CD4-positive, CD25-positive, alpha-beta regulatory T cell (primary cell): Measurements from ENCODE around the gene MPDZ. TPM values are rescaled to one million over a fixed set of nuclear protein-coding genes. Genes with fewer than 3 reads are reported as not detected.

Source experiments
- ATAC-seq, 2 donors: fragments of 150-1000 bp; cut with Tn5 transposase; one replicate each; pipeline ENCODE4 v1.10.0; 2021; ENCODE audit warnings: low read depth in 2 of 2, moderate number of reproducible peaks in 2 of 2, moderate library complexity in 1 of 2
- DNase-seq, 3 donors: peaks; one replicate each; pipeline versions ENCODE4 v3.0.0 to v3.0.0-alpha.2; 2012 to 2022; ENCODE audit warnings: mixed read lengths in 1 of 3
- H3K27ac ChIP-seq: one replicate; pipeline ENCODE4 v1.7.0; 2013; ENCODE audit warnings: mild to moderate bottlenecking, low read length; ENCODE audit not compliant: insufficient read depth, poor library complexity, severe bottlenecking
- H3K27me3 ChIP-seq: one replicate; pipeline ENCODE4 v1.7.0; 2013; ENCODE audit warnings: low read length; ENCODE audit not compliant: control insufficient read depth, insufficient read depth
- H3K36me3 ChIP-seq: one replicate; pipeline ENCODE4 v1.7.0; 2013; ENCODE audit warnings: mild to moderate bottlenecking, low read length, moderate library complexity; ENCODE audit not compliant: control insufficient read depth, insufficient read depth
- H3K4me1 ChIP-seq: 2 replicates; pipeline ENCODE4 v1.7.0; 2013; ENCODE audit warnings: mild to moderate bottlenecking, low read length; ENCODE audit not compliant: insufficient read depth, control insufficient read depth, poor library complexity, severe bottlenecking
- H3K4me3 ChIP-seq: one replicate; pipeline ENCODE4 v1.7.0; 2013; ENCODE audit warnings: low read depth, mild to moderate bottlenecking, low read length, moderate library complexity
- H3K9me3 ChIP-seq, 2 experiments: 1 replicate in 1 of 2; 2 replicates in 1 of 2; pipeline ENCODE4 v1.7.0; 2013; ENCODE audit warnings: low read length in 2 of 2, mild to moderate bottlenecking in 1 of 2, moderate library complexity in 1 of 2; ENCODE audit not compliant: control insufficient read depth in 2 of 2
- H3K27ac Mint-ChIP-seq, 3 donors: one replicate each; pipeline ENCODE4 v1.8.0; 2020 to 2022; ENCODE audit warnings: mild to moderate bottlenecking in 3 of 3, mixed read lengths in 3 of 3, moderate library complexity in 2 of 3
- H3K27me3 Mint-ChIP-seq: one replicate; pipeline ENCODE4 v1.8.0; 2022; ENCODE audit warnings: mild to moderate bottlenecking, mixed read lengths
- H3K36me3 Mint-ChIP-seq: one replicate; pipeline ENCODE4 v1.8.0; 2020; ENCODE audit warnings: mixed read lengths
- H3K4me1 Mint-ChIP-seq, 4 donors: one replicate each; pipeline ENCODE4 v1.8.0; 2020 to 2022; ENCODE audit warnings: mixed read lengths in 4 of 4, mild to moderate bottlenecking in 1 of 4
- H3K4me3 Mint-ChIP-seq, 4 donors: one replicate each; pipeline ENCODE4 v1.8.0; 2020 to 2022; ENCODE audit warnings: mild to moderate bottlenecking in 4 of 4, mixed read lengths in 4 of 4, moderate library complexity in 3 of 4
- H3K9me3 Mint-ChIP-seq, 7 donors: one replicate each; pipeline ENCODE4 v1.8.0; 2020 to 2022; ENCODE audit warnings: mixed read lengths in 7 of 7, mild to moderate bottlenecking in 3 of 7, moderate library complexity in 2 of 7
- polyA plus RNA-seq, 4 donors: library from polyadenylated mRNA; unstranded; fragments of 300-500 nt; fragmentation: Illumina TruSeq; gene quantifications; one replicate each; pipeline ENCODE4 v1.2.3, GENCODE V29; 2021
- total RNA-seq: library from RNA; stranded (reverse); gene quantifications from one replicate; pipeline ENCODE4 v1.2.3, GENCODE V29; 2022

The MPDZ gene
- total and polyA plus RNA-seq, 5 donors from 2014 or later = 0.32 TPM; not detected in 4

DNA sequence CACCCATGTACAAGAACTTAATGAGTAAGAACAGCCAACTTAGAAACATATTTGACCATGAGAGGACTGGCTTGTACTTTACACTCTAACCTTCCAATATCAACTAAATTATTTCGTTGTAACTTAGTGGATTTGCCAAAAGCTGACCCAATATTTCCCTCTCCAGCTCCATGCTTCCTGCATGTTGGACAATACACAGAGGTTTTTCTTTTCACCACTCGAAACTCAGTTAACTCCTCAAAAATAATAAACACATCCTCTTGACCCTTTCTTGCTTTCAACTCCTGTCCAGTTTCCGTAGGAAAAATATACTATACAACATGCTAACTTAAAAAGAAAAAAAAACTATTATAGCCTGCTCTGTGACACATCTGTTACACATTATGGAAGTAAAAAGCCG is 188.9 kb downstream of the MPDZ start:
- no peaks in the 10 kb centered on the region for H3K4me1 ChIP-seq

DNA sequence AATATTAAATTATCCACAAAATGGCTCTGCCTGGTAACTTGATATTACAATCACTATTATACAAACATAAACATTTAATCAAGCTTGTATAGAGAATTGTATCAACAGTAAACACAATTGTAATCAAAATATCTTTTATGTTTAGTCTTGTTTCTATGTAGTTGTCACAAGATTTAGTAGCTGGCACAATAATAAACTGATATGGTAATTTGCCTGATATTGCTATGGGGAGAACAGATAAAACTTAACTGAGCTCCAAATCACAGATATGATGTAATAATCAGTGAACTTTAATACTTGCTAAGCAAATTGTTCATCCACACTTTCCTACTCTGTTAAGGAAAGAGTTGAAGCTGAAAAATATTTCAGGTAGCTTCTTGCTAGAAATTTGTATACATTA is 189.8 kb downstream of the MPDZ start:
- H3K9me3 ChIP-seq = no peaks in the 10 kb centered on the region
- DNase-seq = no peak
- H3K9me3 Mint-ChIP-seq = peaks cover 0 to 6% (median 0%) of the 10 kb centered on the region in 7 donors
- no peaks in the 10 kb centered on the region for H3K4me1 Mint-ChIP-seq
- no peak overlapping the region for H3K27ac Mint-ChIP-seq
- H3K4me3 Mint-ChIP-seq = no peak overlapping the region
- H3K27me3 Mint-ChIP-seq = no peaks in the 10 kb centered on the region
- no peaks in the 10 kb centered on the region for H3K36me3 Mint-ChIP-seq
- no peaks in the 10 kb centered on the region for H3K36me3 ChIP-seq
- H3K4me1 ChIP-seq = no peaks in the 10 kb centered on the region
- H3K4me3 ChIP-seq = no peak overlapping the region
- no peaks in the 10 kb centered on the region for H3K27me3 ChIP-seq
- no peak for ATAC-seq
- H3K27ac ChIP-seq = no peak overlapping the region

More for the DNA sequence above, 188.9 kb downstream of the MPDZ start:
- Histone ChIP-seq H3K9me3 (no peaks in the 10 kb centered on the region), H3K27me3 (no peaks in the 10 kb centered on the region), H3K36me3 (no peaks in the 10 kb centered on the region), H3K4me3 (no peak overlapping the region), H3K27ac (no peak overlapping the region)
- no peaks in the 10 kb centered on the region for H3K27me3 Mint-ChIP-seq
- no peaks in the 10 kb centered on the region for H3K4me1 Mint-ChIP-seq
- DNase-seq (no peak), ATAC-seq (no peak)
- peaks cover 0 to 7% (median 0%) of the 10 kb centered on the region in 7 donors for H3K9me3 Mint-ChIP-seq
- no peaks in the 10 kb centered on the region for H3K36me3 Mint-ChIP-seq
- no peak overlapping the region for H3K4me3 Mint-ChIP-seq
- H3K27ac Mint-ChIP-seq = no peak overlapping the region

DNA sequence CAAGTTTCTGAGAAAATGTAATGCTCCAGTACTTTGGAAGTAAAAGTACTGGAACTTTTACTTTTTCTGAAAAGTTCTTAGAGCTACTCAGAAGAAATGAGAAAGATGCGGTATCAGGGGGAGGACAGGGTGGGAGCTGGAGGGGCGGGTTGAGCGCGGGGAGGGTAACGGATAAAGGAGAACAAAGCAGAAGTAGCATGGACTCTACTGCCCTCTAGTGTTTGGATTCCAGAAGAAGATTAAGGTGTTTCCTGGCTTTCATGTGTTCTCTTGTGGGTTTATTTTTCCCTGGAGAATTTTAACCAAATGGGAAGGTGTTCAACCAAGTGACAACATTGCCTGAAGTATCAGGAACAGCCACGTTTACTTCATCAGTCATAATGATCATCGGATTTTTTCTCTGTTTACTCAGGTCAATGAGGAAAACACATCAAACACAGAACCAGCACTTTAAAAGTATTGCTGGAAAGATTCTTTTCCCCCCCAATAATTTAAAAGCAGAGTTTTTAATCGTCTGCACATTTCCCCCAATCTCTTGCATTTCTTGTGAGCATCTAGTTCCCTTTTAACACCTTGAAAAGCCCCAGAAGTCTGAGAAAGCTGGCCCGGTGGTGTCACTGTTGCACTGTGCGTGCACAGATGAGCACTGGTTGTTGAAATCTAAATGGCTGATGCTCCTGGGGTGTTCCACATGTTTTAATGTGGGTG is 190.6 kb downstream of the MPDZ start:
- H3K4me3 ChIP-seq = no peak overlapping the region
- no peaks in the 10 kb centered on the region for H3K4me1 Mint-ChIP-seq
- H3K4me3 Mint-ChIP-seq = peak overlapping the region in 1 of 4 donors; percentile 32
- ATAC-seq = no peak
- H3K27ac ChIP-seq = no peak overlapping the region
- H3K36me3 Mint-ChIP-seq = no peaks in the 10 kb centered on the region
- H3K4me1 ChIP-seq = no peaks in the 10 kb centered on the region
- peaks cover 0 to 6% (median 0%) of the 10 kb centered on the region in 7 donors for H3K9me3 Mint-ChIP-seq
- no peaks in the 10 kb centered on the region for H3K27me3 ChIP-seq
- no peaks in the 10 kb centered on the region for H3K9me3 ChIP-seq
- no peaks in the 10 kb centered on the region for H3K36me3 ChIP-seq
- H3K27me3 Mint-ChIP-seq = no peaks in the 10 kb centered on the region
- no peak overlapping the region for H3K27ac Mint-ChIP-seq
- DNase-seq = peak in 1 of 3 donors; percentile 12

DNA sequence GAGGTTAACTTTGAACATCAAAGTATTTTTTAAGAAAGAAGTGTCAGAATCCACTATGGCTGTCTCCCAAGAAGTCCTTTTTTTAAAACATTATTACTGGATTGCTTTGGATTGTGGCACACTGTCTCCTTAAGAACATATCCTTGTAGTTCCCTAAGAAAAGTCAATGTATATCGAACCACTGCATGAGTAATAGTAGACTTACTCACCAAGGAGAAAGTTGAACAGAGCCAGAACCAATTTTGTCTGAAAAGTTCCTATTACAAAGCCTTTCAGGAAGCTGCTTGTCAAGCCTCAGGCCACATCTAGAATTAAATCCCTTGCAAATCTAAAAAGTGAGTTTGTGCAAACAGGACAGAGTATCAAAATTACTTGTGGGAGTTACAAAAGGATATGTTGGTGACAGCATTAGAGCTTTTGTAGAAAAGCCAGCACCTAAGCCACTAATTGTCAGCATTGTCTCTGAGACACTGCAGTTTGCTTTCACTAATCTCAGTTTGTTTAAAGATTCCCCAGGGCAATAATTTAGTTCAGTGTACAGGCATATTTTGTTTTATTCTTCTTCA is 195.4 kb downstream of the MPDZ start:
- Histone ChIP-seq H3K4me3 (no peak overlapping the region), H3K27ac (no peak overlapping the region), H3K4me1 (no peaks in the 10 kb centered on the region), H3K9me3 (peaks cover 0 to 2% of the 10 kb centered on the region in 2 experiments), H3K36me3 (no peaks in the 10 kb centered on the region), H3K27me3 (no peaks in the 10 kb centered on the region)
- H3K27me3 Mint-ChIP-seq = no peaks in the 10 kb centered on the region
- H3K4me3 Mint-ChIP-seq = no peak overlapping the region
- H3K36me3 Mint-ChIP-seq = no peaks in the 10 kb centered on the region
- DNase-seq (no peak), ATAC-seq (no peak)
- H3K4me1 Mint-ChIP-seq = no peaks in the 10 kb centered on the region
- peaks cover 0 to 8% (median 3%) of the 10 kb centered on the region in 7 donors for H3K9me3 Mint-ChIP-seq
- no peak overlapping the region for H3K27ac Mint-ChIP-seq

DNA sequence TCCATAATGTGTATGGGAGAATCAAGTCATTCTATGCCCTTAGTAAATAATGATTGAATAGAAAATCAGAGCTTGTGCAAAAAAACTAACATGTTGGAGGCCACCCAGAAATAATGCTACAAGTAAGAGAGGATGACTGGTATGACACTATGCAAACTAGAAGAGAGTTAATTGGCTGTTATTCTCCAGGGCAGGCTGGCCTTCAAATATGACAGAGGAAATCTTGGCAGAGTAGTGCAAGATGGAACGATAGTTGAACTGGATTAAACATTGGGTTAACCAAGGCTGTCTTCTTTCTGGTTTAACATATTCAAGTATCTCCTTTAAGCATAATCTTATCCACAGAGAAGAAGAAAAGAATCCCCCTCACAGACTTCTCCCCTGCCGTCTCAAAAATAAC is 196.1 kb downstream of the MPDZ start:
- Mint-ChIP-seq H3K27me3 (no peaks in the 10 kb centered on the region), H3K27ac (no peak overlapping the region), H3K36me3 (no peaks in the 10 kb centered on the region), H3K4me1 (no peaks in the 10 kb centered on the region), H3K9me3 (peaks cover 0 to 8% (median 3%) of the 10 kb centered on the region in 7 donors), H3K4me3 (no peak overlapping the region)
- H3K27me3 ChIP-seq = no peaks in the 10 kb centered on the region
- no peak for ATAC-seq
- H3K27ac ChIP-seq = no peak overlapping the region
- H3K9me3 ChIP-seq = peaks cover 0 to 2% of the 10 kb centered on the region in 2 experiments
- no peak for DNase-seq
- H3K4me1 ChIP-seq = no peaks in the 10 kb centered on the region
- no peak overlapping the region for H3K4me3 ChIP-seq
- no peaks in the 10 kb centered on the region for H3K36me3 ChIP-seq

DNA sequence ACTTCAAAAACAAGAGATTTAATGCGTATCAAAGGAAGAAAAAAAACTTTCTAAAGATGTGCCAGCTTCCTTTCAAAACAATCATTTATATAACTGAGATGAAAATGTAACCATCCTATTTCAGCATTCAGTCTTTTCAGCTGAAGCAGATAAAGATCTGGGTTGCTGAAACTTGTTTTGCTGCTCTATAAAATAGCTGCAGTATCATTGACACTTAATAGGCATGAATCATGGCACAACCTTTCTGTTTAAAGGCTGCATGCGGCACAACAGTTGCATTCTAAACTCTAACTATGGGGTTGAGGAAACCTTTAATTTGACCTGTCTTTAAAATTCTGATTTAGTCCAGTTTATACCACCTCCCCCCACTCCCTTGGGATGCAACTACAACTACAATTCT is 196.7 kb downstream of the MPDZ start:
- H3K27ac Mint-ChIP-seq = no peak overlapping the region
- Histone ChIP-seq H3K4me1 (no peaks in the 10 kb centered on the region), H3K4me3 (no peak overlapping the region), H3K27ac (no peak overlapping the region), H3K9me3 (peaks cover 0 to 2% of the 10 kb centered on the region in 2 experiments), H3K27me3 (no peaks in the 10 kb centered on the region), H3K36me3 (no peaks in the 10 kb centered on the region)
- no peak for ATAC-seq
- H3K27me3 Mint-ChIP-seq = no peaks in the 10 kb centered on the region
- no peak overlapping the region for H3K4me3 Mint-ChIP-seq
- DNase-seq = no peak
- no peaks in the 10 kb centered on the region for H3K4me1 Mint-ChIP-seq
- H3K9me3 Mint-ChIP-seq = peaks cover 0 to 8% (median 3%) of the 10 kb centered on the region in 7 donors
- no peaks in the 10 kb centered on the region for H3K36me3 Mint-ChIP-seq

DNA sequence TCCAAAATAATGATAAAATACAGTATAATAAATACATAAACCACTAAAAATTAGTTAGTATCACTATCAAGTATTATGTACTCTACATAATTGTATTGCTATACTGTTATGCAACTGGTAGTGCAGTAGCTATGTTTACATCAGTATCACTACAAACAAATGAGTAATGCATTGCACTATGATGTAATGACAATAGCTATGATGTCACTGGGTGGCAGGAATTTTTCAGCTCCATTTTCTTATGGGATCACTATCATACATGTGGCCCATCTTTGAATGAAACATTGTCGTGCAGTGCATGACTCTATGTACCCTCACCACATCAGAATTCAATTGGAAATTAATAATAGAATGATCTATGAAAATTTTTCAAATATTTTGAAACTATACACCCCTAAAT is 201.3 kb downstream of the MPDZ start:
- Mint-ChIP-seq H3K36me3 (no peaks in the 10 kb centered on the region), H3K9me3 (peaks cover 3 to 23% (median 10%) of the 10 kb centered on the region in 7 donors), H3K27ac (no peak overlapping the region), H3K4me3 (no peak overlapping the region), H3K4me1 (no peaks in the 10 kb centered on the region), H3K27me3 (no peaks in the 10 kb centered on the region)
- Histone ChIP-seq H3K9me3 (peaks cover 2 to 11% of the 10 kb centered on the region in 2 experiments), H3K4me1 (no peaks in the 10 kb centered on the region), H3K36me3 (no peaks in the 10 kb centered on the region), H3K27me3 (no peaks in the 10 kb centered on the region), H3K4me3 (no peak overlapping the region), H3K27ac (no peak overlapping the region)
- DNase-seq (no peak), ATAC-seq (no peak)

DNA sequence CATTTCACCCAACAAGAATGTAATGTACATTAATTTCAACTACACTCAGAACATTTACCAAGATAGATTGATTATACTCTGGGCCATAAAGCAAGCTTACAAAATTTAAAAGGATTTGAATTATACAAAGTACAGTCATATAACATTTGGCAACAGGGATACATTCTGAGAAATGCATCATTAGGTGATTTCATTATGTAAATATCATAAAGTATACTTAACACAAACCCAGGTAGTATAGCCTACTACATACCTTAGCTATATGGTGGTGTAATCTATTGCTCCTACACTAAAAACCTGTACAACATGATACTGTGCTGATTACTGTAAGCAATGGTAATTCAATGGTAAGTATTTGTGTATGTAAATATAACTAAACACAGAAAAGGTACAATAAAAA is 202.9 kb downstream of the MPDZ start:
- no peak overlapping the region for H3K4me3 Mint-ChIP-seq
- no peak overlapping the region for H3K27ac Mint-ChIP-seq
- no peaks in the 10 kb centered on the region for H3K27me3 Mint-ChIP-seq
- no peak overlapping the region for H3K27ac ChIP-seq
- H3K4me3 ChIP-seq = no peak overlapping the region
- no peaks in the 10 kb centered on the region for H3K36me3 Mint-ChIP-seq
- no peaks in the 10 kb centered on the region for H3K4me1 Mint-ChIP-seq
- no peaks in the 10 kb centered on the region for H3K4me1 ChIP-seq
- peaks cover 0 to 23% (median 11%) of the 10 kb centered on the region in 7 donors for H3K9me3 Mint-ChIP-seq
- DNase-seq (no peak), ATAC-seq (no peak)
- no peaks in the 10 kb centered on the region for H3K36me3 ChIP-seq
- no peaks in the 10 kb centered on the region for H3K27me3 ChIP-seq
- peaks cover 2 to 11% of the 10 kb centered on the region in 2 experiments for H3K9me3 ChIP-seq
